ENCODE data around the gene CANT1.

GRCh38 chr17:79009397-79010303 lies at the start of gene CANT1:
- no peak for TF ChIP-seq EZH2 (IDR thresholded peaks at IDR 0.05)
- TF ChIP-seq POLR2AphosphoS5 (IDR thresholded peaks at IDR 0.05; ENCODE audit: borderline replicate concordance, low read depth, low read length), result peak; percentile 82
- TF ChIP-seq FOXP2 (optimal IDR thresholded peaks at IDR 0.05; ENCODE audit: control extremely low read depth, extremely low read length, insufficient read depth), result peak; percentile 62
